H1 (cell line): ENCODE data around the gene MYOM1. TPM values are rescaled to one million over a fixed set of nuclear protein-coding genes. Genes with fewer than 3 reads are reported as not detected.

Source experiments
- POU5F1 ChIP-seq: IDR thresholded peaks from 2 replicates; pipeline ENCODE4 v1.6.1; 2011; ENCODE audit warnings: low read depth, mild to moderate bottlenecking, low read length, moderate library complexity
- SP4 ChIP-seq: IDR thresholded peaks from 2 replicates; pipeline ENCODE4 v1.6.1; 2012; ENCODE audit warnings: low read length, inconsistent platforms
- TCF12 ChIP-seq: IDR thresholded peaks from 2 replicates; pipeline ENCODE4 v1.6.1; 2011; ENCODE audit warnings: low read depth, mild to moderate bottlenecking, low read length
- polyA plus RNA-seq, 7 experiments: library from polyadenylated mRNA; depleted of rRNA in 3 of 7; stranded (reverse) in 5 of 7; unstranded in 2 of 7; fragments of >200 nt in 5 of 7; fragments of 200-250 nt in 2 of 7; gene quantifications; 1 replicate in 5 of 7; 2 replicates in 1 of 7; 4 replicates in 1 of 7; pipeline versions ENCODE4 v1.2.1 to v1.2.3, GENCODE V29; 2011 to 2013; ENCODE audit warnings: missing spikeins in 2 of 7, mixed read lengths in 2 of 7
- total RNA-seq: library from RNA; stranded (reverse); fragmentation: NEBNext Ultra II Directional; extraction: Animal tissue kit (Norgen Biotek cat#: 25700); gene quantifications from 2 replicates; pipeline ENCODE4 v1.2.1, GENCODE V29; 2021

MYOM1 gene
- total and polyA plus RNA-seq, 2 of the 8 experiments (the other 6 are each of a cell fraction or from before 2014, with no cell fraction given), result 0.06 to 0.32 TPM

DNA sequence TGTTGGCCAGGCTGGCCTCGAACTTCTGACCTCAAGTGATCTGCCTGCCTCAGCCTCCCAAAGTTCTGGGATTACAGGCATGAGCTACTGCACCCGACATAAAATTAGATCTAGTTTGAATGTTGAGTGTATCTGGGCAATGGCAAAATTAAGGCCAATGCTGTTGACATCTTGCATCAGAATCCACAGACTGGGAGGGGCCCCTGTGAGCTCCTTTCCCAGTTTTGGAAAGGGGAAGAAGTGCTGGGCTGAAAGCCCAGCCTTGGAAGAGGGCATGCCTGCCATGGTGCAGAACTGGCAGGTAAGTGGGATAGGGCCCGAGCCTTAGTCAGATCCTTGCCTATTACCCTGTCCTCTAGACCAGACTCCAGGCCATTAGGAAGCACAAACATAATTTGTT lies 4.5 kb upstream of the MYOM1 start (continued):
- TF ChIP-seq POU5F1, result no peak
- no peak for TF ChIP-seq SP4
- TF ChIP-seq TCF12, result no peak
